ENCODE measurements around the gene CPEB4.

GRCh38 chr5:173935396-173935795, 47.2 kb downstream of the CPEB4 start:
- TF ChIP-seq CTCF (IDR thresholded peaks at IDR 0.05) (no peak), POLR2A (IDR thresholded peaks at IDR 0.05) (no peak), EP300 (IDR thresholded peaks at IDR 0.05) (no peak), POLR2AphosphoS5 (IDR thresholded peaks at IDR 0.05) (no peak)
